GM12892 (cell line): ENCODE data around the gene IRF2.

Experiments
- POLR2A ChIP-seq: IDR thresholded peaks from 2 replicates; pipeline ENCODE4 v1.6.1; 2011; ENCODE audit warnings: low read depth, low read length, control low read depth
- POLR2AphosphoS5 ChIP-seq: IDR thresholded peaks from 2 replicates; pipeline ENCODE4 v1.6.1; 2011; ENCODE audit warnings: low read depth, low read length, control low read depth
- TAF1 ChIP-seq: IDR thresholded peaks from 2 replicates; pipeline ENCODE4 v1.6.1; 2011; ENCODE audit warnings: low read depth, mild to moderate bottlenecking, control low read depth, low read length, borderline replicate concordance

GRCh38 chr4:184357772-184358171 lies 116.6 kb downstream of the IRF2 start:
- TF ChIP-seq POLR2AphosphoS5 (no peak), POLR2A (no peak), TAF1 (no peak)
